MG63 (cell line): ENCODE results near the gene IGFBP2. TPM values are rescaled to one million over a fixed set of nuclear protein-coding genes. Genes with fewer than 3 reads are reported as not detected.

Experiments
- DNase-seq: peaks from one replicate; pipeline ENCODE4 v3.0.0-alpha.2; 2020
- H3K27me3 ChIP-seq: fragments of 250-450 bp; sonication (Bioruptor Pico); 2 replicates; pipeline ENCODE4 v1.5.1; 2020; ENCODE audit warnings: mild to moderate bottlenecking, moderate library complexity
- H3K36me3 ChIP-seq: fragments of 250-450 bp; sonication (Bioruptor Pico); 2 replicates; pipeline ENCODE4 v1.5.1; 2020; ENCODE audit warnings: mild to moderate bottlenecking, moderate library complexity
- H3K4me3 ChIP-seq: fragments of 250-450 bp; sonication (Bioruptor Pico); 2 replicates; pipeline ENCODE4 v1.5.1; 2020; ENCODE audit warnings: mild to moderate bottlenecking, moderate library complexity
- H3K9me3 ChIP-seq: fragments of 250-450 bp; sonication (Bioruptor Pico); 2 replicates; pipeline ENCODE4 v1.5.1; 2020; ENCODE audit warnings: mild to moderate bottlenecking, moderate library complexity
- total RNA-seq: library from RNA; depleted of rRNA; stranded (reverse); fragments of >200 nt; shearing (Covaris generic); gene quantifications from 2 replicates; pipeline ENCODE4 v1.2.3, GENCODE V29; 2014; ENCODE audit warnings: low replicate concordance

IGFBP2 gene
- total RNA-seq, 1 experiment from 2014 or later: 249 TPM

DNA sequence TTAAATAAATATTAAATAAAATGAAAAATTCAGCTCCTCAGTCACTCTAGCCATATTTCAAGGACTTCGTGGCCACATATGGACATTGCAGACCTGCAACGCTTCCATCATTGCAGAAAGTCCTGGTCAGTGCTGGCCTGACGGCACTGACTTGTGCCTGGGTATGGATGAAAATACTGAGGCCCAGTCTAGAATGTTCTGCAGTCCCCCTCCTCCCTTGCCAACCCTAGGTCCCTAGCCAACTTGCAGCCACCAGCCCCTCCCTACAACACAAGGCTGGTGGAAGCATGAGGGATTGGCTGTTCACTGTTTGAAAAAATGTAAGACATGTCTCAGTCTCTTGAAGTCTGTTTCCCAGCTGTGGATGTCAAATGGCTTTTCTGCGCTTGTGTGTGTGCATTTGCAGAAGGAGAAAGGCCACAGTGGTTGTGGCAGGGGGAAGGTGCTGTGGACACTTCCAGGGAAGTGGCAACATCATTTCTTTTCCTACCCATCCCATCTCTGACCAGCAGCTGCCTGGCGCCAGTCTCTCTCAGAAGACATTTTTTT is 52.2 kb downstream of the IGFBP2 start:
- no peaks in the 10 kb centered on the region for H3K9me3 ChIP-seq
- no peaks in the 10 kb centered on the region for H3K36me3 ChIP-seq
- H3K27me3 ChIP-seq: no peaks in the 10 kb centered on the region
- no peak for DNase-seq
- H3K4me3 ChIP-seq: no peak overlapping the region

DNA sequence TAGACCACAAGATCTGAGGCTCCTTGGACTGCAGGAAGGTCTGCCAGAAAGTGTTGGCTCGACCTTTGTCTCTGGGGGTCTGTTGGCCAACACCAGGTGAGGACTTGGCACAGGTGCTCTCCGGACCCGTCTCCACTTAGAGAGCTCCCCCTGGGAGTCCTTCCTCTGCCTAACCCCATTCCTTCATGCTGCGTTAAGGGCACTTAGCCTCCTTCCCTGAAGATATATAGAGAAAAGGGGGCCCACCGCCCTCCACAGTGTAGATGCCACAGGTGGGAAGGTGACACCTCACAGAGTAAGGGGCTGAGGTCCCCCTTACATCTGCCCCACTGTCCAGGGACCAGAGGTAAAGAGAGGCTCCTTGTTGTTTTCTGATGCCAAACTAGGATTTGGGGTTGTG is 53.9 kb downstream of the IGFBP2 start:
- H3K27me3 ChIP-seq: peaks cover 3% of the 10 kb centered on the region
- no peaks in the 10 kb centered on the region for H3K36me3 ChIP-seq
- no peak for DNase-seq
- H3K4me3 ChIP-seq: no peak overlapping the region
- no peaks in the 10 kb centered on the region for H3K9me3 ChIP-seq

DNA sequence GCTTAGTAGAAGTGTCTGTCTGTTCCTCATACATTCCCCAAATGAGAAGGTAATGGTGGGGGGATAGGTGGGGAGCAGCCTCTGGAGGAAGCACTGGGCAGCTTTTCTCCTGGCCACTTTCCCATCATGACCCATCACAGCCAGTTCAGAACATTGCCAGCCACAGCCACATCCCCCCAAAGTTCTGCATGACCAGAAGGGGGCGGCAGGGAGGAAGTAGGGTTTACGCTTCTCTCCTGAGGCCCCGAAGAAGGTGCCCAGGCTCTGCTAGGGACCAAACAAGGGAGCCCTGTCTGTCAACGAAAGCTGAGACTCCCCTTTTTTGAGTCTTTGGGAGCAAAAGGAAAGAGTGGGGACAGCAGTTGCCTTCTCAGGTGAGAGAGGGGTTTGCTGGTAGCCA is 54.4 kb downstream of the IGFBP2 start:
- Histone ChIP-seq H3K27me3 (peaks cover 8% of the 10 kb centered on the region), H3K36me3 (no peaks in the 10 kb centered on the region), H3K4me3 (no peak overlapping the region), H3K9me3 (no peaks in the 10 kb centered on the region)
- DNase-seq: no peak

DNA sequence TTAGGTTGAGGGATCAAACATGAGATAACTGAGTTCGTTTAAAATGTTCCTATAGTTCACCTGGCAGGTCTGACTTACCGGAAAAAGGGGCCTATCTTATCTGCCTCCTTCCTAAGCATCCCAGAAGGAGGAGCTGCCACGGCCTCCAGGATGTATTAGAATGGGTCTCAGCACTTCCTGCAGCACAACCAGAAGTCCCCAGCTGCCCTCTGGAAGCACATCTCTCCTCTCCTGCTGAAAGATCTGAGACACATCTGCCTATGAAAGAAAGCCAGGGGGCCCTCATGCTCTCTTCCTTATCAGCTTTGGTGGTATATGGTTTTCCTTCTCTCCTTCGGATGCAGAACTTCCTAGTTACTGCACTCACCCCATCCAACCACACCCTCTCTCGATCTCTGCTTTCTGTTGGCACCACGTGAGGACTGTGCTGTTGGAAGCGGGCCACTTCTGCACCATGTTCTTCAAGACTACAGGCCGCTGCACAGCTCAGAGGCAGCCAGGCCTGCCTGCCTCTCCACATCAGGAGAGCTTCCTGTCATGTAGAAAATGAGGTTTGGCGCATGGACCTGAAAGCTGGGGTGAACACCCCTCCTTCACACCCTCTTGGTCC is 55.6 kb downstream of the IGFBP2 start:
- Histone ChIP-seq H3K4me3 (no peak overlapping the region), H3K36me3 (no peaks in the 10 kb centered on the region), H3K9me3 (no peaks in the 10 kb centered on the region), H3K27me3 (peaks cover 11% of the 10 kb centered on the region)
- no peak for DNase-seq

DNA sequence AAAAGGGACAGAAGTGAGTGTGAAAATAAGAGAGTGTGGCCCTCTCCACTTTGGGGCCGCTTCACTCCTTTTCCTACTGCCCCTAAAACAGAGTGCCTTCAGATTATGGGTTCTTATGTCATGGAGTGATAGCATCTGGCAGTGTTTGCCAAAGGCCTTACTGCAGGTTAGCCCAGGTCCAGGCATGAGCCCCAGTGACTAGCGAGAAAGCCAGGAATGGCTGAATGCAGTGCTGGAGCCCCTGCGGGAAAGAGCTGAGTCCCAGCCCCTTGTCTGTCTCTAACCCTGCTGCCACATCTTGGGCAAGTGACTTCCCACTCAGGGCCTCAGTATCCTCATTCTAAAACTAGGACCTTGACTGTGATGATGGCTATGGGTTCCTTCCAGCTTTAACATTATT is 56.2 kb downstream of the IGFBP2 start:
- Histone ChIP-seq H3K27me3 (peaks cover 12% of the 10 kb centered on the region), H3K4me3 (no peak overlapping the region), H3K36me3 (no peaks in the 10 kb centered on the region), H3K9me3 (no peaks in the 10 kb centered on the region)
- no peak for DNase-seq

DNA sequence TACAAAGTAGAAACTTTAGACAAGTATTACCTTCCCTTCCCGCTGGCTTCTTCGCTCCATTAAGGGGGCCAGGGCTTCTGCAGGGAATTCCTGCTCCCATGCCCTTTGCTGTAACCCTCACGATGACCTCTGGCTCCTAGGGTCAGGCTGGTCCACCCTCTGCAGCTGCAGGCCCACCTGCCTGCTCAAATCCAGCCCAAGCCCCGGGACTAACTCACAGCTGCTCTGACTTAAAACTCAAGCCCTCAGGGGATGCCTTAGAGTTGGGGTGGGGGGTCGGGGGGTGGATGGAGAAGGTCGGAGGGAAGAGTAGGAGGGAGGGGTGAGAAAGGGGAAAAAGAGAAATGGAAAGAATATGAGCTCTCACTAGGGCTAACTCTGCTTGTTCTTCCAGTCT is 57.2 kb downstream of the IGFBP2 start:
- no peaks in the 10 kb centered on the region for H3K9me3 ChIP-seq
- H3K27me3 ChIP-seq: peaks cover 15% of the 10 kb centered on the region
- no peak for DNase-seq
- no peak overlapping the region for H3K4me3 ChIP-seq
- no peaks in the 10 kb centered on the region for H3K36me3 ChIP-seq

DNA sequence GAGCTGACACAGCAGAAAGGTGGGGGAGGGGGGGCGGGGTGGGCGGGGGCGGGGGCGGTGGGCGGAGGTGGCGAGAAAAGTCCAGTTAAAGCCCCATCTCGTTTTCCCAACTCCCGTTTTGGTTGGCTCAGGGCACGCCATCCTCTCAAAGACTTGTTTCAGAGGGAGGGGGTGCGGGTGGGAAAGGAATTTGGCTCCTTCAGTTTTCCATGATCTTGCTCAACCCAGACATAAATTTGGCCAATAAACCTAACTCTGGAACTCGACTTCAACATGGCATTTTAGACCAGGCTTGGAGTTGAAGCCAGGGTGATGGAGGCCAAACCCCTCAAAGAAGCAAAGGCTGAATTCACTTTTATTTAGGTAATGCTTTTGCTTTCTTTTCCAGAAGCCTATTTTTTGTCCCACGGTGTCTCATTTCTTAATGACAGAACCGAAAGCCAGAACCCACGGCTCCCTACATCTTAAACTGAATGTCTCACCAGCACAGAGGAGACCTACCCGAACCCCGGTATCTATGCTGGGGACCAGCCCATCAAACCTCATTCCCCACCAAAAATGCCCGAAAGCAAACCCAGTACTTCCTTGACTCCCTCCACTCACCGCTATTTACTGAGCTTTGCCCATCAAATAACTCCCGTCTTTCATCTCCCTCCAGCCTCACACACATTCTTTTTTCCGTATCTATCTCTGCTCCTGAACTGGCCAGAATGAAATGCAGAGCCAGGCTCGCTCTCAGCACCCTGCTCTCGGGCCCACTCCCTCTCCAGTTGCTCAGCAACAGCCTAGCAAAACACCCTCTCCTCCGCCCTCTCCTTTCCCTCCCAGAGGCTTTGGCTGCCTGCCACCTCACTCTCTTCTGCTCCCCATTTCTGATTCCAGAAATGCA is 57.9 kb downstream of the IGFBP2 start:
- H3K9me3 ChIP-seq: no peaks in the 10 kb centered on the region
- peaks cover 15% of the 10 kb centered on the region for H3K27me3 ChIP-seq
- H3K4me3 ChIP-seq: no peak overlapping the region
- no peaks in the 10 kb centered on the region for H3K36me3 ChIP-seq
- DNase-seq: no peak

DNA sequence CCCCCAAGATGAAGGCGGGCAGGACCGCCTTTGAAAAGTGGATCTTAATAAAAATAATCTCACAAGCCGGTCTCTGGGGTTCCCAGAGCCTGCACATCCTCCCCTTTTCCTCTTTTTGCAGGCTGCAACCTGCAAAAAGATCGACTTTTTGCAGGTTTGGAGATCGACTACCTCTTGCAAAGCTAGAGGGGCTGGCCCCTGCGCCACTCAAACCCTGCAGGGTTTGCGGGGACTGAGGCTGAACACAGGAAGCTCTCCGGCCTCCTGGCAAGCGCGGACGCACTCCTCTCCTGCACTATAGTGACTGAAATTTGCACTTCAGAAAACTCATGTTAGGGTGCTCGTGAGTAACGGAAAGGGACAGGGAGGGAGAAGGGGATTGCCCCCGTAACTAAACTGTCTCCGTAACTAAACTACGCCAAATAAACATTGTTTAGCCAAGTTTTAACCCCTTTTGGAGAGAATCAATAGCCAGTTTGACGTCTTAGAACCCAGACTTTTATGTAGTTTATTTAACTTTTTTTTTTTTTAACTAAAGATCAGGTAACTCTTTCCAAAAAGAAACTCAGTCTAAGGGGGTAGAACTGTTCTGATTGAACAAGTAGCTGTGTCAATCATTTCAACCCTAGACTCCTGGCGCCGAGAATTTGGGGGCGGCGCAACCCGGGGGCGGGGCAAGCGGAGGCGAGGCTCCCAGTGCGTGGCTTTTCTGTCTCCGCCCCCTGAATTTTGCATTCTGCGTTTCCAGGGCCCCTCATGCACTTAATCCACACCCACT is 59.6 kb downstream of the IGFBP2 start:
- peak overlapping the region; percentile 25 for H3K4me3 ChIP-seq
- H3K36me3 ChIP-seq: no peaks in the 10 kb centered on the region
- H3K27me3 ChIP-seq: peaks cover 15% of the 10 kb centered on the region
- peak; percentile 52 for DNase-seq
- no peaks in the 10 kb centered on the region for H3K9me3 ChIP-seq

DNA sequence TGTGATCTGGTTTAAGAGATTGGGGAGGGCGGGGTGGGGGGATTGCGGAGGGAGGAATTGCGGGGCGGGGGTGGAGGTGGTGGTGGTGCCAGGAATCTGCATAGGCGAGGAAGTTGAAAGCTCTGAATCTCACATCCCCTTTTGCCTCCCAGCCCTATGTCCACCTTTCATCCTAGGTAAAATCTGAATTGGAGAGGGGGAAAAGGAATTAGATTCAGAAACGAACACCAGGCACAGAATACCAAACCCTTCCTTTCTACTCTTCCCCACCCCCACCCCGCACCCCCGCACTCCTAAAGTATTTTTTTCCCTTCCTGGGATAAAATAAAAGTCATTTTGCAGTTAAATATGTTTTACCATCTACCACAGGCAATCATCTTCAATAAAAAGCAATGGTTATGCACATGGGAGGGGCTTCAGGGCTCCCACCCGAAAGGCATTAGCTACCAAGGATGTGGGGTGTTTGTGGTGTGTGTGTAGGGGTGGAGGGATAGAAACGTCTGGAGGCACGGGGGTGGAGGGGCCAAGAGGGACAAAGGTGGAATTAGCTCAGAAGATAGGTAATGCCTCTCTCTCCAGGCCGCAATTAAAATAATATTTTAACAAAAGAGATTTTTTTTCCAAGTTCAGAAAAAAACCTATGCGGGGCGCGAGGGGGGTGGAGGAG is 60.3 kb downstream of the IGFBP2 start:
- Histone ChIP-seq H3K9me3 (no peaks in the 10 kb centered on the region), H3K27me3 (peaks cover 15% of the 10 kb centered on the region)
- DNase-seq: no peak

DNA sequence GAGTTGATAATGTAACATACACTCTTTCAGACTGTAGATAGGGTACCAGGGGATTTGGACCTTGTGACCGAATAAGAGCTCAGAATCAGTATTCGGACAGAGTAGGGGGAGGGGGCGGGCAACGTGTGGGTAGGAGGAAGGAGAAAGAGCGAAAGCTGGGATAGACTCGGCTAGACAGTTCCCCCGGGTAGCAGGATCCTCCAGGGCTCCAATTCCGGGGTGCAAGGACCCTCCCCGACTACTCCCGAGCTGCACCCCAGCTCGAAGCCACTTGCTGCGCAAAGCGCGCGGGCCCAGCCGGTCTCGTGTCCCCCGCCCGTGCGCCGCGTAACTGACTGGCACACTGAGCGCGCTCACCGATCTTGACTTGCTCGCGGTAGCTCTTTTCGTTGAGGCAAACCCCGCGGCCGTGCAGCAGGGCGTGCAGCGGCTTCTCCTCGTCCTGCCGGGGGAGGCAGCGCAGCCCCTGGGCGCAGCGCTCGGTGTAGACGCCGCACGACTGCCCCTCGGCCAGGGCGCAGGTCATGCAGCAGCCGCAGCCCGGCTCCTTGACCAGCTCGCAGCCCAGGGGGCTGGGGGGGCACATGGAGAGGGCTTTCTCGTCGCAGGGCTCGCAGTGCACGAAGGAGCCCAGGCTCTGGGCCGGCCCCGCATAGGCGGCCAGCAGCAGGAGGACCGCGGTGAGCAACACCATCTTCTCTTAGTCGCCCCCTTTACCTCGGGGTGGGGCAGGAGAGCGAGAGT is 61.0 kb downstream of the IGFBP2 start:
- Histone ChIP-seq H3K9me3 (no peaks in the 10 kb centered on the region), H3K4me3 (peak overlapping the region; percentile 37), H3K27me3 (peaks cover 15% of the 10 kb centered on the region), H3K36me3 (no peaks in the 10 kb centered on the region)
- DNase-seq: peak; percentile 68

More for the DNA sequence above, 60.3 kb downstream of the IGFBP2 start:
- Histone ChIP-seq H3K36me3 (no peaks in the 10 kb centered on the region), H3K4me3 (peak overlapping the region; percentile 37)

DNA sequence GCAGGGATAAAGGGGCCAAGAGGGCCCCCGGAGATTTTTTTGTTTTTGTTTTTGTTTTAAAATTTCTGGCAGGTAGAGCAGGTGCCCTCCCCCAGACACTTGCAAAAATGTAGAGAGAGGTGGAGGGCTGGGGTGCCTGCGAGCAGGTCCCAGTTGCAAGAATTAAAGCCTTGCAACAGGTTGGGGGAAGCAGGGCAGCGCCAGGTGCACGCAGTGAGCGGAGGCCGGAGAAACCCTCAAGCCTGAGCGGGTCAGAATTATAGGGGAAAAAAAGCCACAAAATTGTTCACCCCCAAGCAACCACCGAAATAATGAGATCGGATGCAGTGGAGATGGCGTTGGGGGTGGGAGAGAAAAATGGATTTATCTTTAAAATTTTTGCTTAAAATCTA is 61.6 kb downstream of the IGFBP2 start:
- Histone ChIP-seq H3K4me3 (no peak overlapping the region; the same call in 1 of the 2 replicates), H3K36me3 (no peaks in the 10 kb centered on the region), H3K27me3 (peaks cover 15% of the 10 kb centered on the region), H3K9me3 (no peaks in the 10 kb centered on the region)
- DNase-seq: no peak

DNA sequence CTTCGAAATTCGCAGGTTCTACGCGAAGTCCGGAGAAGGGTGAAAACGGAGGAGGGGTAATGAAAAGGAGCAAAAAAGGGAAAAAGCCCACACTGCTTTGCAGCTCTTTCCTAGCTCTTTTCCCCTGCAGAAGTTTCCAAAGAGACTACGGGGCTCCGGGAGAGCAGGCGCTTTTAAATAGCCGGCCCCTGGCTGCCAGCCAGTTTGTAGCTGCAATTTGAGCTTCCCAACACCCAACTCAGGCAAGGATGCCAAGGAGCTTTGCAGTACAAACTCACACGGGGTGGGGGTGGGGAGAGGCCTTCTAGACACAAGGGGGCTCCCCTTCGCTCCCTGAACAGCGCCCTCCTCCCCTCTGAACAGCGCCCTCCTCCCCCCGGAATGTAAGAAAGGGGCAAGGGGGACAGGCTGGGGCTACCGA is 62.2 kb downstream of the IGFBP2 start, which contains the start of gene IGFBP5:
IGFBP5 (minus strand) TSS at position 149 of the 421 bp plus-strand sequence. CDS start 774 bp downstream, outside the sequence.
- peaks cover 15% of the 10 kb centered on the region for H3K27me3 ChIP-seq
- no peaks in the 10 kb centered on the region for H3K9me3 ChIP-seq
- no peaks in the 10 kb centered on the region for H3K36me3 ChIP-seq
- no peak for DNase-seq
- H3K4me3 ChIP-seq: peak within 1 kb of the TSS; percentile 37

DNA sequence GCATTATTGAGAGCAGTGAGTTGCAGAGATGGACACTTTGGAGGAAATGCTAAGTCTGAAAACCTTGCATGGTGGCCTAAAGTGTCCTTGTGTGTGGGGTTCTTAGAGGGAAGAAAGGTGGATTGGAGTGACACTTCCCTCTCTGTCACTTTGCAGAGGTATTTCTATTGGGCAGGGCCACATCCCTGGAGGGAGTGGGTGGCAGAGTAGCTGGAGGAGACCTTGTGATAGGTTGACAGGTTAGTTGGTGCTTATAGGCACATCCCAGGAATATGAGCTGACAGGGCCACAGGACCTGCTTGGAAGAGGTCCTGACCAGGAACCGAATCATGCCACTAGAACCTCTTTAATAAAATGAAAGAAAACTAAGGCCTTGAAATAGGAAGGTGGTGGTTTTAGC is 63.1 kb downstream of the IGFBP2 start:
- Histone ChIP-seq H3K4me3 (no peak overlapping the region), H3K36me3 (no peaks in the 10 kb centered on the region), H3K9me3 (no peaks in the 10 kb centered on the region), H3K27me3 (peaks cover 15% of the 10 kb centered on the region)
- no peak for DNase-seq

DNA sequence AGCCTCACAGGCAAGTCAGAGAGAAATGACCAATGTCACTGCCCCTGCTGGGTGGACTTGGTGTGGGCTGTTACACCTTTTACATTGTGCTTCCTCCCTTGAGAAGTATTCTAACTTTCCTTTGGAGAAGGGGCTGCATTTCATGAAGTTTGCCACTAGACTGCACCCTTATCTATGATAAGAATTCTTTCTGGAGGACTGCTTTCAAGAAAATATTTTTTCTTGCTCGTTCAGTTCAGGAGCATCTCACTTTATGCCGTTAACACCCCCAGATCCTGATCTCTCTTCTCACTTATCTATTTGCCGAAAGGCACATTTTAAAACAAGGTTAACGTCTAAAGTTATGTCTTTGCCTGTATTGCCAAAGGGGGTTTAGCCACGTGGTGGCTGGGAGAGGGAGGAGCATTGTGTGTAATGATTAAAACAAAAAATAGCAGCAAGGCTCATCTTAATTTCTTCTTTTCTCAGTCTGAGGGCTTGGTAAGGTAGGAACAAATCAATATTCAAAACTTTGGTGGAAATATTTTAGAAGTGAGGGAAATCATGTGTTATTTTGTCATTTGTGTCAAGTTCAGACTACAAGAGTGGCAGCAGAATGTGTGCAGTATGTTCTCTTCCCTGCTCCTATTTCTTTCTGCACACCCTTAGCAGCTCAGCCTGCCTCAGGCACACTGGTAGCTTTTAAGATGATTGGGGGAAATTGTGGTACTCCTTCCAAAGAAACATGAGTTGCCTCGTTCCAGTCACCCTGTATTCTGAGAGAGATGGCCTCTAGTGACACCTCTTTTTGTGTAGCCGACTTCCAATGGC is 63.7 kb downstream of the IGFBP2 start:
- no peak for DNase-seq
- no peaks in the 10 kb centered on the region for H3K36me3 ChIP-seq
- H3K27me3 ChIP-seq: peaks cover 14% of the 10 kb centered on the region
- no peaks in the 10 kb centered on the region for H3K9me3 ChIP-seq
- H3K4me3 ChIP-seq: no peak overlapping the region

DNA sequence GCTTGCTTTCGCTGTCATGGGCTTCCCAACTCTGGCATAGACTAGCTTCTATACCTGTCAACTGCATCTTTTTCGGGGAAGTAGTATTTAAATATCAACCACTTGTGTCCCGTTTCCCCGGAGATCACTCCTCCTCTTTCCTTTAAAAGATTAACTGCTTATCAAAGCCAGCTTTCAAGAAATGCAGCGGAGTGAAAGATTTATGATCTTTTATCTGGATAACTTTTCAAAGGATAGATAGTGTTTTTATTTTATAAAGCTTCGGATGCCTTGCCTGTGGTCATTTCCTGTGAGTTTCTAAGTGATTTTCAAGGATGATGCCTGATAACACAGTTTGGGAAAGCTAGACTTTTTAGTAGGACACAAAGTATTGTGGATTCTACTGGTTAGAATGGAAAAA is 65.1 kb downstream of the IGFBP2 start:
- Histone ChIP-seq H3K4me3 (no peak overlapping the region), H3K27me3 (peaks cover 4% of the 10 kb centered on the region; the same call in 1 of the 2 replicates), H3K9me3 (no peaks in the 10 kb centered on the region), H3K36me3 (no peaks in the 10 kb centered on the region)
- no peak for DNase-seq
